Lower lobe of right lung (tissue), 2 donors: ENCODE measurements around the gene TTC23L. TPM values are rescaled to one million over a fixed set of nuclear protein-coding genes. Genes with fewer than 3 reads are reported as not detected.

ENCODE experiments used
- ATAC-seq, 2 donors: fragments of 200-7000 bp; cut with Tn5 transposase; one replicate each; pipeline ENCODE4 v1.9.1; 2020 to 2022; ENCODE audit warnings: mild to moderate bottlenecking in 2 of 2, moderate library complexity in 2 of 2
- DNase-seq: peaks from one replicate; pipeline ENCODE4 v3.0.0-alpha.2; 2020
- H3K27ac ChIP-seq: fragments of 200-600 bp; one replicate; pipeline ENCODE4 v1.8.0; 2022
- H3K27me3 ChIP-seq: fragments of 200-600 bp; one replicate; pipeline ENCODE4 v1.8.0; 2022; ENCODE audit warnings: low read depth
- H3K36me3 ChIP-seq: fragments of 200-600 bp; one replicate; pipeline ENCODE4 v1.8.0; 2022; ENCODE audit warnings: mild to moderate bottlenecking
- H3K4me1 ChIP-seq: fragments of 200-600 bp; one replicate; pipeline ENCODE4 v1.8.0; 2022
- H3K4me3 ChIP-seq: fragments of 200-600 bp; one replicate; pipeline ENCODE4 v1.8.0; 2022; ENCODE audit warnings: mild to moderate bottlenecking
- H3K9me3 ChIP-seq: fragments of 200-600 bp; one replicate; pipeline ENCODE4 v1.8.0; 2022
- CTCF ChIP-seq: fragments of 200-600 bp; IDR thresholded peaks from one replicate; pipeline ENCODE4 v1.8.0; 2022; ENCODE audit warnings: antibody characterized with exemption, mild to moderate bottlenecking
- intact Hi-C: fragments of 100-400 bp; cut with DNase I; formaldehyde crosslinking; loops from one replicate; pipeline ENCODE4 v1.11.0; 2022
- total RNA-seq: library from RNA; stranded (reverse); fragmentation: NEBNext Ultra II Directional; extraction: Animal tissue kit (Norgen Biotek cat#: 25700); gene quantifications from one replicate; pipeline ENCODE4 v1.2.1, GENCODE V29; 2021
- donor health status: DM: no; HTN: yes; CAD: no; lungs with severe emphysema.

TTC23L gene
- total RNA-seq, 1 donor from 2014 or later, result 1.3 TPM

GRCh38 chr5:34944460-34945047 is 105.6 kb downstream of the TTC23L start:
- ATAC-seq, result no peak
- H3K27me3 ChIP-seq, result no peaks in the 10 kb centered on the region
- no peak for DNase-seq
- no peak overlapping the region for H3K27ac ChIP-seq
- H3K4me3 ChIP-seq, result no peak overlapping the region
- intact Hi-C loops, result no loop called here
- TF ChIP-seq CTCF, result no peak
- no peaks in the 10 kb centered on the region for H3K9me3 ChIP-seq
- H3K4me1 ChIP-seq, result no peaks in the 10 kb centered on the region
- H3K36me3 ChIP-seq, result peaks cover 92% of the 10 kb centered on the region

Other genes with a start within 250 kb of the TTC23L start
- 66.8 TPM for gene RAI14, start 182.8 kb upstream of the TTC23L start, total RNA-seq
- gene RAD1, start 76.3 kb downstream of the TTC23L start, total RNA-seq, result 25.6 TPM
- 17.6 TPM for gene BRIX1, start 76.5 kb downstream of the TTC23L start, total RNA-seq
- 49.4 TPM for gene DNAJC21, start 90.4 kb downstream of the TTC23L start, total RNA-seq
- not detected for gene AGXT2, start 208.8 kb downstream of the TTC23L start, total RNA-seq